Adrenal gland (tissue), 5 donors: Measurements from ENCODE around the gene ACVR1B.

ENCODE experiments used
- POLR2A ChIP-seq, 2 donors: fragments of 450-650 bp; IDR thresholded peaks; one replicate each; pipeline ENCODE4 v1.6.1; 2017; ENCODE audit warnings: antibody characterized with exemption in 2 of 2, mild to moderate bottlenecking in 2 of 2, moderate library complexity in 1 of 2
- TF ChIP-seq, protein P1 (sequence below), 6 experiments: fragments of 450-650 bp in 4 of 6; fragments of 200-600 bp in 2 of 6; sonication (generic) in 1 of 6; IDR thresholded peaks; 1 replicate in 5 of 6; 2 replicates in 1 of 6; pipeline versions ENCODE4 v1.5.1 to v1.8.0; 2016 to 2021; ENCODE audit warnings: antibody characterized with exemption in 6 of 6, mild to moderate bottlenecking in 2 of 6, moderate library complexity in 1 of 6
- donor health status: DM: no; HTN: no; CAD: no.

- TF ChIP-seq, protein P1, sequence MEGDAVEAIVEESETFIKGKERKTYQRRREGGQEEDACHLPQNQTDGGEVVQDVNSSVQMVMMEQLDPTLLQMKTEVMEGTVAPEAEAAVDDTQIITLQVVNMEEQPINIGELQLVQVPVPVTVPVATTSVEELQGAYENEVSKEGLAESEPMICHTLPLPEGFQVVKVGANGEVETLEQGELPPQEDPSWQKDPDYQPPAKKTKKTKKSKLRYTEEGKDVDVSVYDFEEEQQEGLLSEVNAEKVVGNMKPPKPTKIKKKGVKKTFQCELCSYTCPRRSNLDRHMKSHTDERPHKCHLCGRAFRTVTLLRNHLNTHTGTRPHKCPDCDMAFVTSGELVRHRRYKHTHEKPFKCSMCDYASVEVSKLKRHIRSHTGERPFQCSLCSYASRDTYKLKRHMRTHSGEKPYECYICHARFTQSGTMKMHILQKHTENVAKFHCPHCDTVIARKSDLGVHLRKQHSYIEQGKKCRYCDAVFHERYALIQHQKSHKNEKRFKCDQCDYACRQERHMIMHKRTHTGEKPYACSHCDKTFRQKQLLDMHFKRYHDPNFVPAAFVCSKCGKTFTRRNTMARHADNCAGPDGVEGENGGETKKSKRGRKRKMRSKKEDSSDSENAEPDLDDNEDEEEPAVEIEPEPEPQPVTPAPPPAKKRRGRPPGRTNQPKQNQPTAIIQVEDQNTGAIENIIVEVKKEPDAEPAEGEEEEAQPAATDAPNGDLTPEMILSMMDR (IDR thresholded peaks at IDR 0.05): no peak
- no peak for TF ChIP-seq POLR2A (IDR thresholded peaks at IDR 0.05)
Observed at GRCh38 chr12:51942056-51942455, 9.4 kb upstream of the ACVR1B start.
